Measurements from ENCODE around the gene MAP3K5.

DNA sequence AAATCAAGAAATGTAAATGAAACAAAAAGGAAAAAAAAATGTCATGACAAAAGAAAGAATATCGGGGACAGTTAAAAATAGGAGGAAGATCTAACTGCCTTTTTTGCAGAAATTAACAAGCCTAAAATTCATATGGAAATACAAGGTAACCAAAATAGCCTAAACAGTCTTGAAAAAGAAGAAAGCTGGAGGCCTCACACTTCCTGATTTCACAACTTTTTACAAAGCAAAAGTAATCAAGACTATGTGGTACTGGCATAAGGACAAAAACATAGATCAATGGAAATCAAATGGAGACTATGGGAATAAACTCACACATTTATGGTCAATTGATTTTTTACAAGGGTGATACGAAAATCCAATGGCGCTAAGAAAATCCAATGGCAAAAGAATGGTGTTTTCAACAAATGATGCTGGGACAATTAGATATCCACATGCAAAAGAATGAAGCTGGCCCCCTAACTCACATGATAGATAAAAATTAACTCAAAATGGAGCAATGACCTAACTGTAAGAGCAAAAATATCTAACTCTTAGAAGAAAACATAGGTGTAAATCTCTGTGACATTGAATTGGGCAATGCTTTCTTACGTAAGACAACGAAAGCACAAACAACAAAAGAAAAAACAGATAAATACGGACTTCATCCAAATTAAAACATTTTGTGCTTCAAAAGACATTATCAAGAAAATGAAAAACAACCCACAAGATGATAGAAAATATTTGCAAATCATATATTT, 24.5 kb downstream of the MAP3K5 start:
- TF ChIP-seq, protein P1, sequence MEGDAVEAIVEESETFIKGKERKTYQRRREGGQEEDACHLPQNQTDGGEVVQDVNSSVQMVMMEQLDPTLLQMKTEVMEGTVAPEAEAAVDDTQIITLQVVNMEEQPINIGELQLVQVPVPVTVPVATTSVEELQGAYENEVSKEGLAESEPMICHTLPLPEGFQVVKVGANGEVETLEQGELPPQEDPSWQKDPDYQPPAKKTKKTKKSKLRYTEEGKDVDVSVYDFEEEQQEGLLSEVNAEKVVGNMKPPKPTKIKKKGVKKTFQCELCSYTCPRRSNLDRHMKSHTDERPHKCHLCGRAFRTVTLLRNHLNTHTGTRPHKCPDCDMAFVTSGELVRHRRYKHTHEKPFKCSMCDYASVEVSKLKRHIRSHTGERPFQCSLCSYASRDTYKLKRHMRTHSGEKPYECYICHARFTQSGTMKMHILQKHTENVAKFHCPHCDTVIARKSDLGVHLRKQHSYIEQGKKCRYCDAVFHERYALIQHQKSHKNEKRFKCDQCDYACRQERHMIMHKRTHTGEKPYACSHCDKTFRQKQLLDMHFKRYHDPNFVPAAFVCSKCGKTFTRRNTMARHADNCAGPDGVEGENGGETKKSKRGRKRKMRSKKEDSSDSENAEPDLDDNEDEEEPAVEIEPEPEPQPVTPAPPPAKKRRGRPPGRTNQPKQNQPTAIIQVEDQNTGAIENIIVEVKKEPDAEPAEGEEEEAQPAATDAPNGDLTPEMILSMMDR (IDR thresholded peaks at IDR 0.05): no peak
- TF ChIP-seq POLR2A (IDR thresholded peaks at IDR 0.05): no peak
- no peak for TF ChIP-seq EP300 (IDR thresholded peaks at IDR 0.05)
